Measurements from ENCODE around the gene BCLAF3. TPM values are rescaled to one million over a fixed set of nuclear protein-coding genes. Genes with fewer than 3 reads are reported as not detected.

BCLAF3 gene
- total RNA-seq, 4 donors from 2014 or later: 5.7 to 9.4 (median 5.9) TPM

GRCh38 chrX:19956306-19956705, 34.6 kb downstream of the BCLAF3 start:
- DNase-seq (ENCODE audit: low spot score in 2 of 2): no peak
- TF ChIP-seq POLR2A (IDR thresholded peaks at IDR 0.05): no peak
- TF ChIP-seq CTCF (IDR thresholded peaks at IDR 0.05): no peak
- intact Hi-C loops (cut with DNase I; ENCODE audit: low total_unique reads): no loop called here
- no peak overlapping the region for H3K4me3 ChIP-seq (ENCODE audit: low read depth, poor library complexity, severe bottlenecking)

- DNase-seq (ENCODE audit: low spot score in 2 of 2): no peak
- TF ChIP-seq POLR2A (IDR thresholded peaks at IDR 0.05) (no peak), CTCF (IDR thresholded peaks at IDR 0.05) (no peak)
- whole genome bisulfite sequencing, 2 donors: 68 to 79% methylated on average over 2 of the region's 2 CpGs
- H3K4me3 ChIP-seq (ENCODE audit: low read depth, poor library complexity, severe bottlenecking): no peak overlapping the region
- intact Hi-C loops (cut with DNase I; ENCODE audit: low total_unique reads): no loop called here
Observed at GRCh38 chrX:19955306-19955705, 35.6 kb downstream of the BCLAF3 start.

- DNase-seq (ENCODE audit: low spot score in 2 of 2): no peak
- intact Hi-C loops (cut with DNase I; ENCODE audit: low total_unique reads): no loop called here
- 71 to 75% methylated on average over 2 of the region's 2 CpGs for WGBS, 2 donors
- H3K4me3 ChIP-seq (ENCODE audit: low read depth, poor library complexity, severe bottlenecking): no peak overlapping the region
- TF ChIP-seq POLR2A (IDR thresholded peaks at IDR 0.05) (no peak), CTCF (IDR thresholded peaks at IDR 0.05) (no peak)
Observed at GRCh38 chrX:19954335-19955096, 36.3 kb downstream of the BCLAF3 start.

GRCh38 chrX:19953145-19953544, 37.7 kb downstream of the BCLAF3 start:
- 85 to 88% methylated on average over 3 of the region's 3 CpGs for WGBS, 2 donors
- H3K4me3 ChIP-seq (ENCODE audit: low read depth, poor library complexity, severe bottlenecking): no peak overlapping the region
- TF ChIP-seq CTCF (IDR thresholded peaks at IDR 0.05) (no peak), POLR2A (IDR thresholded peaks at IDR 0.05) (no peak)
- intact Hi-C loops (cut with DNase I; ENCODE audit: low total_unique reads): no loop called here
- DNase-seq (ENCODE audit: low spot score in 2 of 2): no peak

GRCh38 chrX:19949340-19949739, 41.5 kb downstream of the BCLAF3 start:
- no peak overlapping the region for H3K4me3 ChIP-seq (ENCODE audit: low read depth, poor library complexity, severe bottlenecking)
- intact Hi-C loops (cut with DNase I; ENCODE audit: low total_unique reads): no loop called here
- no peak for DNase-seq (ENCODE audit: low spot score in 2 of 2)
- TF ChIP-seq POLR2A (IDR thresholded peaks at IDR 0.05) (no peak), CTCF (IDR thresholded peaks at IDR 0.05) (no peak)
- 81 to 88% methylated on average over 2 of the region's 2 CpGs for WGBS, 2 donors

- H3K4me3 ChIP-seq (ENCODE audit: low read depth, poor library complexity, severe bottlenecking): no peak overlapping the region
- intact Hi-C loops (cut with DNase I; ENCODE audit: low total_unique reads): no loop called here
- TF ChIP-seq POLR2A (IDR thresholded peaks at IDR 0.05) (no peak), CTCF (IDR thresholded peaks at IDR 0.05) (no peak)
- DNase-seq (ENCODE audit: low spot score in 2 of 2): no peak
- 89 to 93% methylated on average over 1 of the region's 1 CpG for WGBS, 2 donors
Observed at GRCh38 chrX:19947612-19948011, 43.2 kb downstream of the BCLAF3 start.
